LNCaP clone FGC (cell line): ENCODE results near the gene ROBO1.

Experiments
- DNase-seq: peaks from one replicate; pipeline ENCODE4 v3.0.0-alpha.2; 2011; ENCODE audit warnings: low read depth
- H3K4me3 ChIP-seq: 2 replicates; pipeline ENCODE4 v1.5.1; 2011; ENCODE audit warnings: mild to moderate bottlenecking, low read depth, low read length, control low read depth
- TF ChIP-seq, protein P1 (sequence below): IDR thresholded peaks from 2 replicates; pipeline ENCODE4 v1.5.1; 2012; ENCODE audit warnings: mild to moderate bottlenecking; ENCODE audit not compliant: control insufficient read depth, insufficient read depth; ENCODE audit errors: extremely low read depth

ROBO1 gene

DNA sequence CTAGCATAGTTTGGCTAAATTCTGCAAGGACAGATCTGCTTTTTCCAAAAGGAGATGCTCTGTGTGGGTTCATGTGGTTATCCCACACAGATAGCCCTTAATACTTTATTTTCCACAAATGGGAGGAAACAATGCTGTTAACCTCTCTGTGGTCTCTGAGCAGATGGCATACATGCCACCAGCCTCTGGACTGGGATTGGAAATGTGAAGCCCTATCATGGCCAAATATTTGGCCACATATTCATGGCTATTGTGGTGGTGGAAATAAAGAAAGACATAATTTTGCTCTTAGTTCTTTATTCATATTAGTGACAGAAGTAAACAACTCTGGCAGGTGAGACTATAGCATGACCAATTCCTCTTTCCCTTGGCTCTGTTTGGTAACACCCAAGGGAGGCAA lies 726.2 kb downstream of the ROBO1 start:
- TF ChIP-seq, protein P1, sequence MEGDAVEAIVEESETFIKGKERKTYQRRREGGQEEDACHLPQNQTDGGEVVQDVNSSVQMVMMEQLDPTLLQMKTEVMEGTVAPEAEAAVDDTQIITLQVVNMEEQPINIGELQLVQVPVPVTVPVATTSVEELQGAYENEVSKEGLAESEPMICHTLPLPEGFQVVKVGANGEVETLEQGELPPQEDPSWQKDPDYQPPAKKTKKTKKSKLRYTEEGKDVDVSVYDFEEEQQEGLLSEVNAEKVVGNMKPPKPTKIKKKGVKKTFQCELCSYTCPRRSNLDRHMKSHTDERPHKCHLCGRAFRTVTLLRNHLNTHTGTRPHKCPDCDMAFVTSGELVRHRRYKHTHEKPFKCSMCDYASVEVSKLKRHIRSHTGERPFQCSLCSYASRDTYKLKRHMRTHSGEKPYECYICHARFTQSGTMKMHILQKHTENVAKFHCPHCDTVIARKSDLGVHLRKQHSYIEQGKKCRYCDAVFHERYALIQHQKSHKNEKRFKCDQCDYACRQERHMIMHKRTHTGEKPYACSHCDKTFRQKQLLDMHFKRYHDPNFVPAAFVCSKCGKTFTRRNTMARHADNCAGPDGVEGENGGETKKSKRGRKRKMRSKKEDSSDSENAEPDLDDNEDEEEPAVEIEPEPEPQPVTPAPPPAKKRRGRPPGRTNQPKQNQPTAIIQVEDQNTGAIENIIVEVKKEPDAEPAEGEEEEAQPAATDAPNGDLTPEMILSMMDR = no peak
- no peak for DNase-seq
- H3K4me3 ChIP-seq = no peak overlapping the region

DNA sequence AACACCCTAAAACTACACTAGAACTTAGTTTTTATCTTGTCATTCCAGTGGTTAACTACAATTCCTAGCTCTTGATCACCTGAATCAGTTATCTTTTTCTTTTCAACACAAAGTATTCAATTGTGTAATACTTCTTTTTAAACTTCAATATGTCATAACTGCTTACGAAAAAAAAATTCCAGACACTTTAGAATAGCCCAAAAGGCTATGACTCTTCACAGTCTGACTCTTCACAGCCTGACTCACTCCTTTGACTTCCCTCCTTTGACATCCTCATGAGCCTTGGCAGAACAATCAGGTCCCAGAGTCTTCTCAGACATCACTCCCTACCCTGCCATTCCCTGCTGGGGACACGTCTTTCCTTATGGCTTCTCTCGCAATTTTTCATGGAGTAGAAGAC lies 727.1 kb downstream of the ROBO1 start:
- DNase-seq = no peak
- H3K4me3 ChIP-seq = no peak overlapping the region
- TF ChIP-seq, protein P1 = no peak

DNA sequence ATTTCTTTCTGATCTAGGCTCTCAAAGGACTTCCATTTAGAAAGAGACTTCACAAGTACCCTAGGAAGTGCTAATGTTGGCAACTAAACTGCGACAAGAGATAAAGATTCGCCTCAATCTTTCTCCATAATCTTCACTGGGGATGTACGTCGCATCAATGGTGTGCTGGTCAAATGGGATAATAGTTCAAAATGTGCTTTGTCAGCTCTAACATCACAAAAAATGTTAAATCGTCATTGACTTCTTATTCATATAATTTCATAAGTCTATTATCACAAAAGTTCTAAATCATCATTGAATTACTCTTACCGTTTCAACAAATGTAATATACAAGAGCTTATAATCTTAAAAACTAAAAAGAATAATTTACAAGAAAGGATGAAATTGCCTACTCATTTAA lies 727.7 kb downstream of the ROBO1 start:
- no peak for DNase-seq
- TF ChIP-seq, protein P1 = no peak
- no peak overlapping the region for H3K4me3 ChIP-seq

DNA sequence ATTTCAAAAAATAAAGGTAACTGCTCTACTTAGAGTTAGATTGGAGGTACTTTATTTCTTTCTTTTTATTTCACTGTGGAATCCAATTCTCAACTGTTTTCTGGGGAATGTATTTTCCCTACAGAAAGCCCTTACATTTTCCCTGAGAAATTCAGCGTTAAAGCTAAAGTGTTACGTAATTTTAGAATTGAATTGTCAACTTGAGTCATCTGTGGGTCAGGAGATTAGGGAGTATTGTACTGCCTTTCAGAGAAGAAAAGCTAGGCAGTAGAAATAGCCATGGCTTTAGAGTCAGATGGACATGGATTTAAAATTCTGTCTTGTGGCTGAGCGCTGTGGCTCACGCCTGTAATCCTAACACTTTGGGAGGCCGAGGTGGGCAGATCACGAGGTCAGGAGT lies 728.6 kb downstream of the ROBO1 start:
- TF ChIP-seq, protein P1 = no peak
- H3K4me3 ChIP-seq = no peak overlapping the region
- DNase-seq = no peak

DNA sequence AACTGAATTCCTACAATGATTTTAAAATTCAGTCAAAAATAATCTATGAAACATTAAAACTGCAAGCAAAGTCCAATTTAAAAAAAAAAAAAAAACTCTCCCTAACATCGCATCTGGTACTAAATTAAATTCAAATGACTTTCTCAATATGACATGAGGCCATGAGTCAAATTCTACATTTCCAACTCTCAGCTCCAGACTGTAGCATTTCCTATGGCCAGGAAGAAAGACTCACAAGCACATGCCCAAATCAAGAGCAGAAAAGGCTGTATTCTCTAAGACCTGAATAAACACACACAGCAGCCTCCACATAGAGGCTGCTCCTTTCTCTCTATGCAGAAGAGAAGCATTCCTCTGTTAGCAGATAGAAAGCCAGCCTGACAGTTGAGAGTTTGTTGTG lies 729.2 kb downstream of the ROBO1 start:
- H3K4me3 ChIP-seq = no peak overlapping the region
- TF ChIP-seq, protein P1 = no peak
- no peak for DNase-seq

DNA sequence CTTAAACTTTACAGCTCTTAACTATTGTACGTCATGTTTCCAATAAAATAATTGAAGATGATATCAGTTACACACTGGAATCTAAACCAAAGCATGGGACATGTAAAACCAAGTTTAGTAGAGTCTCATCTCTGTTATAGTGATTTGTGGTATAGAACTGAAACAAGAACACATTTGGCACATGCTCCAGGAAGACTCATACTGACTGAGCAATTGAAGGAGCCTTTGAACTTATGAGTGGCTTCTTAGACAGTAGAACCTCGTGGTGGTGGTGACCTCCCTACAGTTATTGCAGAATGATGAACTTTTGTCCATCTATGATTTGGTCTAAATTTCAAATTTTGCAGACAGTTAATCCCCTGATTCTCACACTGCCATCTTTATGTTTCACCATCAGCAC lies 729.7 kb downstream of the ROBO1 start:
- TF ChIP-seq, protein P1 = no peak
- H3K4me3 ChIP-seq = no peak overlapping the region
- DNase-seq = no peak

DNA sequence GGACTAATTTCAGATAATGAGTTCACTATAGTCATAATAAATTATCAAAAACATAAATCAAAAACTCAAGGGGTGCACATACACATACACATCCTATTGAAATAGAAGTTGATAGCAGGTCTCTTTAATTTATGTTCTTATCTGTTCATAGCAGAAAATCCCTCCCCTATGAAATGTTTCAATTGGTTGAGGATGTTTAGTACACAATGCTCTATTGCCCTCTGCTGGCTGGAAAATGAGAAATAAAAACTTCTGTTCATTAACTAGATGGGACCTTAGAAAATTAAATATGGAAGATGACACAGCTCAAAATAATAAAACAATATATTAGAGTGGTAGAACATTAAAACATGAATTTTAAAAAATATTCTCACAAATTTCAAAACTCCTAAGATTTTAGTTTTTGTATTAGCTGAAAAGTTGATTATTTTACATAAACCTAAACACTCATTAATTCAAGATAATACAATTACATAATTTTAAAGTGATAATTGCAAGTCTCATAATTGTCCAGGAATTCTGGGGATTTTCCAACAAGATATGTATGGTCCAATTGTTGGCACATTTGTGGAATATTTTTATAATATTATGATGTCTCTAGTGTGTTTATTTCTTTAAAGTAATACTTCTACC lies 735.0 kb downstream of the ROBO1 start:
- TF ChIP-seq, protein P1 = peak; percentile 53
- no peak overlapping the region for H3K4me3 ChIP-seq
- DNase-seq = peak; percentile 35
